GM12891 (cell line): Measurements from ENCODE around the gene ABLIM2.

Experiments used
- POLR2A ChIP-seq: IDR thresholded peaks from 2 replicates; pipeline ENCODE4 v1.6.1; 2011; ENCODE audit warnings: low read depth, low read length, control low read depth
- POLR2AphosphoS5 ChIP-seq: IDR thresholded peaks from 2 replicates; pipeline ENCODE4 v1.6.1; 2011; ENCODE audit warnings: low read depth, low read length, control low read depth
- SPI1 ChIP-seq: IDR thresholded peaks from 2 replicates; pipeline ENCODE4 v1.6.1; 2011; ENCODE audit warnings: low read depth, low read length, control low read depth
- TAF1 ChIP-seq: IDR thresholded peaks from 2 replicates; pipeline ENCODE4 v1.6.1; 2011; ENCODE audit warnings: low read depth, low read length, control low read depth

GRCh38 chr4:8092282-8092681 lies 66.3 kb downstream of the ABLIM2 start:
- TF ChIP-seq POLR2A (no peak), POLR2AphosphoS5 (no peak), TAF1 (no peak), SPI1 (no peak)
